Central memory CD8-positive, alpha-beta T cell (primary cell): ENCODE results near the gene TNNI3.
"Not testable (repeated sequence)": the region's sequence is repeated elsewhere in the genome, so short reads cannot be mapped to it uniquely, and the experiment has no call there.

Experiments
- ATAC-seq: fragments of 150-1000 bp; cut with Tn5 transposase; replicated peaks from 2 replicates; pipeline ENCODE4 v1.10.0; 2022; ENCODE audit warnings: mild to moderate bottlenecking, moderate FRiP score, moderate number of reproducible peaks; ENCODE audit not compliant: poor library complexity, severe bottlenecking; ENCODE audit errors: extremely low read depth
- DNase-seq, 2 donors: peaks; one replicate each; pipeline ENCODE4 v3.0.0; 2021; ENCODE audit warnings: low spot score in 2 of 2
- H3K27ac Mint-ChIP-seq: one replicate; pipeline ENCODE4 v1.8.0; 2022; ENCODE audit warnings: low read depth, mild to moderate bottlenecking, moderate library complexity, mixed read lengths
- H3K27me3 Mint-ChIP-seq: one replicate; pipeline ENCODE4 v1.8.0; 2022; ENCODE audit warnings: mixed read lengths
- H3K36me3 Mint-ChIP-seq: one replicate; pipeline ENCODE4 v1.8.0; 2022; ENCODE audit warnings: mild to moderate bottlenecking, moderate library complexity, mixed read lengths; ENCODE audit not compliant: insufficient read depth
- H3K4me1 Mint-ChIP-seq: one replicate; pipeline ENCODE4 v1.8.0; 2022; ENCODE audit warnings: mixed read lengths
- H3K4me3 Mint-ChIP-seq: one replicate; pipeline ENCODE4 v1.8.0; 2022; ENCODE audit warnings: mild to moderate bottlenecking, moderate library complexity, mixed read lengths
- H3K9me3 Mint-ChIP-seq: one replicate; pipeline ENCODE4 v1.8.0; 2022; ENCODE audit warnings: mixed read lengths

The TNNI3 gene

DNA sequence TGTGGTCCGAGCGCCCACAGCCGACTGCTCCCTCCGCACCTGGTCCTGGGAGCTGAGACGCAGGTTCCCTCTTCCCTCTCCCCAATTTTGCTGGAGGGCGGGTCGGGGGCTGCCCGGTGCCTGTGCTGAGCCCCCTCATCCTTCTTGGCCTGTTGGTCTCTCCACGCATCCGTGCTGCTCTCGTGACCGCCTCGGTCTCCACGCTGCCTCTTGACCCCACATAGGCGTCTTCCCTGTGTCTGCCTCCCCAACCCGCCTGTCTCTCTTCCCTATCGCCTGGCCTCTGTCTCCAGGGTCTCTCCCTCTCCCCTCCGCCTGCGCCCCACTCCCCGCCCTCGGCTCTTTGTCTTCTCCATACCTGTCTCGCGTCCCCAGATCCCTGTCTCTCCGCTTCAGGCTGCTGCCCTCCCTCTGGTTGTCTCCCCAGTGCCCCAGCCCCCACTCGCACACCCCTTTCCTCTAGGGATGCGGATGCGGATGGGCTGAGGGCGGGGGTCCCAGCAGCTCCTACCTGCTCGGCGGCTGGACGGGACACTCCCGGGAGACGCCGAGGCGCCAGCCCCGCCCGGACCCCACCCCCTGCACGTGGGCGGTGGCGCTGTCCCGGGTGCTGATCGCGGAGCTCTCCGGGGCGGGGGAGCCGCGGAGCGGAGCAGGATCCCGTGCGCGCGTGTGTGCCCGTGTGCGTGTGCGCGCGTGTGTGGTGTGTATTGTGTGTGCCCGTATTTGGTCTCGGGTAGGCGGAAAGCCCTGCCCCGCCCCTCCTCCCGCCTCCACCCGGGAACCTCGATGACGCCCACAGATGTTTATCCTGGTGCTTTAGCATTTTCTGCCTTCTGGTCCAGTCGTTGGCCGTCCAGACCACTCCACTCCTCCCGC is 22.3 kb upstream of the TNNI3 start, which contains the start of gene SYT5:
Gene SYT5 (minus strand): TSS at position 684 of the 879 bp plus-strand sequence. CDS start 1,248 bp downstream, outside the sequence.
- DNase-seq (peak; percentile 32 to 48), ATAC-seq (peak; percentile 42)
- H3K4me3 Mint-ChIP-seq, result peak within 1 kb of the TSS; percentile 78
- H3K9me3 Mint-ChIP-seq, result no peaks in the 10 kb centered on the region
- peaks cover 18% of the 10 kb centered on the region for H3K4me1 Mint-ChIP-seq
- peaks cover 17% of the 10 kb centered on the region for H3K36me3 Mint-ChIP-seq
- H3K27ac Mint-ChIP-seq, result peak within 1 kb of the TSS; percentile 95
- H3K27me3 Mint-ChIP-seq, result peaks cover 91% of the 10 kb centered on the region

DNA sequence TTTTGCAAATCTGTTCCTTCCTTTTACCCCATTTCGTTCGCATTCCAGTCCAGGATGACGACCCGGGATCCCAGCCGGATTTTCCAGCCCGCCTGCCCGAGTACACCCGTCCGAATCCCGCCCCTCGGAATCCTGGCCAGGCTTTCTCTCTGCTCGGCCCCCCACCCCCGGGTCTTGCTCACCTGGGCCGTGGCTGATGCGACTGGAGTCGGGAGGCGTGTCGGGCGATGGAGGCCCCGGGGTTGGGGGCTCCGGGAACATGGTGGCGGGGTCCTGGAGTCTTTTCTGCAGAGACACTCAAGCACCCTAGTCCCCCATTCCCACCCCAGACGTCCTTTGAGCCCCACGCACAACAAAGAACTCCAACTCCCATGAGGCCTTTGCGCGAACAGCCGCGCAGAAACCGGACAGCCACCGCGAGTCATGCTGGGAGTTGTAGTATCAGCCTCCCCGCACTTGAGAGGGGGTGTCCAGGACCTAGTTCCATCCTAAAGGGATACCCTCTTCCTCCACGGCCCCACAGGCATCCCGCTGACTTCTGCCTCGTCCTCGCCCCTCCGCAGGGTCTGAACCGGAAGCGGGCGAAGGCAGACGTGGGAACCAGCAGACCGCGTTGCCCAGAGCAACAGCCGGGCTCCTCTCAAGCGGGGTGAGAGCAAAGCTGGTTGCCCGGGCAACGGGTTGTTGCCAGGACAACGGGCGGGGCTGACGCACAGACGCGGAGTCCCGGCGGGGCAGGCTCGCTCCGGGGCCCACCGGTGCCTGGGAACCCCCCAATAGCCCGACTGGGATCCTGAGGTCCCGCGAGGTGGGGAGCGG is 21.5 kb upstream of the TNNI3 start:
- no peaks in the 10 kb centered on the region for H3K9me3 Mint-ChIP-seq
- H3K27ac Mint-ChIP-seq, result peak overlapping the region; percentile 95
- peaks cover 91% of the 10 kb centered on the region for H3K27me3 Mint-ChIP-seq
- ATAC-seq (peak; percentile 93), DNase-seq (peak; percentile 94 to 97)
- H3K4me1 Mint-ChIP-seq, result peaks cover 23% of the 10 kb centered on the region
- peak overlapping the region; percentile 78 for H3K4me3 Mint-ChIP-seq
- peaks cover 17% of the 10 kb centered on the region for H3K36me3 Mint-ChIP-seq

DNA sequence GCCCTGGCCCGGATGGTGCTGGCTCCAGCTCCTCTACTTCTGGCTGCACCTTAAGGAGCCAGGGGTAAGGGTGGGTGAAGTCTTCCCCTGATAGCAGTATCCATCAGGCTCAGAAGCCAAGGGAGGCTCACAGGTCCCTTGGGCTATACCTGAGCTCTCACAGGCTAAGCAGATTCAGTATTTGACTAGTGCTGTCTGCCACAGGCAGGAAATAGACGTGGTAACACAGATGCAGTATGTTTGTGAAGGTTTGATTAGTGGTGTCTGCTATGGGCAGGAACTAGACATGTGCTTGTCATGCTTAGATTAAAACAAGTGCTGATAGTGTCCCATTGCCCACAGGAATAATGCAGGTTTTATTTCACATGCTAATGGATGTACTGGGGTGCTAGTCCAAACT is 18.5 kb upstream of the TNNI3 start:
- no peak for DNase-seq
- Mint-ChIP-seq H3K4me1 (peaks cover 40% of the 10 kb centered on the region), H3K4me3 (no peak overlapping the region), H3K36me3 (peaks cover 21% of the 10 kb centered on the region), H3K27me3 (peaks cover 95% of the 10 kb centered on the region), H3K9me3 (no peaks in the 10 kb centered on the region), H3K27ac (no peak overlapping the region)
- ATAC-seq, result no peak

DNA sequence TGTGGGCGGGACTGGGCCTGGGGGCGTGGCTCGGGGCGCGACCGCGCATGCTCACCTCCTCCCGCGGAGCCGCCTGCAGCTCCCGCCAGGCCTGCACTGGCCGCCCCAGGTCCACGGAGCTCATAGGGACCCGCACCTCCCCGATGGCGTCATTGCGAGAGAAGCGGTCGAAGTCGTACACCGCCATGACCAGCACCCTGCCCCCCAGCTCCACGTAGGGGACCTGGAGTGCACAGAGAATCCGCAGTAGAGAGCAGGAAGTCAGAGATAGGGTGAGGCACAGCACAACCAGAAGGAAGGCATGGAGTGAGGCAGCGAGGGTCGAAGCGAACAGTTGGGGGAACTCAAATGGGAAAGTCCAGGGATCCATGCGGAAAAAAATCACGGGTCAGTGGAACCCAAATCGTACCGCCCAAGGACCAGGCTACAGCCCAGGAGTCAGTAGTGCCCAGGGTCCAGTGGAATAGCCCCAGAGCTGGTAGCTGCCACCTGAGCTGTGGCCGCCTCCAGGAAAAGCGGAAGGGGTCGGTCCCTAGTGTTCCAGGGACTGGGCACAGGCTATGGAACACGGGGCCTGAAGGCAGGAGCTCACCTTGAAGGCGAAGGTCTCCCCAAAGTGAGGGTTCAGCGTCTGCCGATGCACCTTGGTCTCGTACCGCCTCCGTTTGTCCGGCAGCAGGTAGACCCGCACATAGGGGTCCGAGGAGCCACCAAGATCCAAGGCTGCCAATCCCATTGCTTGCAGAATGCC is 17.8 kb upstream of the TNNI3 start:
- DNase-seq, result no peak
- Mint-ChIP-seq H3K9me3 (no peaks in the 10 kb centered on the region), H3K4me3 (no peak overlapping the region), H3K27me3 (peaks cover 95% of the 10 kb centered on the region), H3K36me3 (peaks cover 16% of the 10 kb centered on the region), H3K4me1 (peaks cover 40% of the 10 kb centered on the region), H3K27ac (no peak overlapping the region)
- ATAC-seq, result no peak

DNA sequence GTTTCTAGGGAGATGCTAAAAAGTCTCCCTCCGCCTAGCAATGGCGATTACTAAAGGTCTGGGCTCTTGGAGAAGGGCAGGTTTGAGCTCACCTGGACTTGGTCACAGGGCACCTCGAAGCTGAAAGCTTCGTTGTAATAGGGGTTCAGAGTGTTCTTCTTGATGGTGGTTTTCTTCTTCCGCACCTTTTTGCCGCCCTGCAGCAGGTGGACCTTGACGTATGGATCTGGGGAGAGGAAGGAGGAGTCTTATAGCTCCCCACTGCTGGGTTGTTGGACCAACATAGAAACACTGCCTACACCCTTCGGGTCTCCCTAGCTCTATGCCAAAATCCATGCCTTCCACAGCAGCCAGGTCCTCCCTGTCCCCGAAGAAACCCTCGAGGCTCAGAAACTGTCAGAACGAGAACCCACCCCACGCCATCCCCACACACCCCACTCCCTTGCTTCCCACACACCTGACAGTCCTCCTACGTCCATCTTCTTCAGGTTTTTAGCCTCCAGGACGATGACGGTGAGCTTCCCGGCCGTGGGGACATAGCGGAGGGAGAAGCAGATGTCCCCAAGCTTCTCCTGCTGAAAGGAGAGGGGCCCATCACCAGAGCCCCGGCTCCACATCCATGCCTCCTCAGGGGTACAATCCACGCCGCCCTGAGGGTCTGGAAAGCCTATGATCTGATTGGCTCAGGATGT is 17.0 kb upstream of the TNNI3 start:
- no peak for DNase-seq
- no peaks in the 10 kb centered on the region for H3K9me3 Mint-ChIP-seq
- peaks cover 14% of the 10 kb centered on the region for H3K36me3 Mint-ChIP-seq
- H3K4me1 Mint-ChIP-seq, result peaks cover 34% of the 10 kb centered on the region
- peak overlapping the region; percentile 63 for H3K4me3 Mint-ChIP-seq
- ATAC-seq, result no peak
- H3K27ac Mint-ChIP-seq, result no peak overlapping the region
- peaks cover 95% of the 10 kb centered on the region for H3K27me3 Mint-ChIP-seq

DNA sequence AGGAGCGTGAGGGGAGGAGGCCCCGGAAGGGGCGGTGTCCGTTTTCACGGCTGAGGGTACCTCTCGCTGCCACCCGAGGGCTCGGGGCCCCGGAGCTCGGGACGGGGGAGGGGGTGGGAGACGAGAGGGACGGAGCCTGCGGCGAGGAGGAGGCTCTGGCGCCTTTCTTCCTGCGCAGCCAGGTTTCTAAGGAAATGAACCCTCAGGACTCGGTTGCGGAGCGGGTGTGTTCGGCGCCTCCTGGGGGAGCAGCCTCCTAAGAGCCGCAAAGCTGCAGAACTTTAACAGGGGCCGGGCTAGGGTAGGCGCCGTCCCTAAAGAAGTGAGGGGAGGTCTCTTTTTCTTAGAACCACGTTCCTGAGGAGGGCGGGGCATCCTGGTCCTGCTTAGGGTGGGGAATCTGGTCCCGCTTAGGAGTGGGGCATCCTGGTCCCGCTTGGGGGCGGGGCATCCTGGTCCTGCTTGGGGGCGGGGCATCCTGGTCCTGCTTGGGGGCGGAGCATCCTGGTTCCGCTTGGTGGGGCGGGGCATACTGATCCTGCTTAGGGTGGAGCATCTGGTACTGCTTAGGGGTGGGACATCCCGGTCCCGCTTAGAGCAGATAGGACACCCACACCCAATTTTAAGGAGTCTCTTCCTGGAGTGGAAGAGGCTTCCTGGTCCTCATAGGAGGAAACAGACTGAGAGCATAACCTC is 16.3 kb upstream of the TNNI3 start:
- ATAC-seq (peak; percentile 35), DNase-seq (no peak)
- Mint-ChIP-seq H3K4me3 (peak overlapping the region; percentile 63), H3K36me3 (peaks cover 7% of the 10 kb centered on the region), H3K27me3 (peaks cover 95% of the 10 kb centered on the region), H3K4me1 (peaks cover 27% of the 10 kb centered on the region), H3K9me3 (no peaks in the 10 kb centered on the region), H3K27ac (no peak overlapping the region)

DNA sequence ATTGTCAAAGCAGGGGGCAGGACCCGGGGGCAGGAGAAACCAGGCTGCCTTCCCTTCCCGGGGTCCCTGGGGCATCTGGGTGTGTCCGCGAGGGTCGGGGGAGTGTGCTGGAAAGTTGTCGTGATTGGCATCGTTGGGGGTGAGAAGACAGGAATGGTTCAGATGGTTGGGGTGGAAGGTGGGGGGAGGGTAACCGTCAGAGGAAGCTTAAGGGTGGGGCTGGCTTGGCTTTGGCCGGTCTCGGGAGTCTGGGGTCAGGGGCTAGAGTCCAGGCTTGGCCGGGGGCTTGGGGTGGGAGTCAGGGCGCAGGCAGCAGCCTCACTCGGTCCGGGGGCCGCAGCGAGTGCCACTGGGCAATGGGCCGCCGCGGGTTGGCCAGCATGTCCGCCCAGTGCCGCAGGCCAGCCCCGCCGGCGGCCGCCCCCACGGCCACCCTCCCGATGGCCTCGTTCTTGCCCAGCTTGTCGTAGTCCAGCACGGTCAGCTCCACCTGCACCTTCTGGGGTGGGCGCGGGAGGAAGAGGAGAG is 15.7 kb upstream of the TNNI3 start:
- peaks cover 7% of the 10 kb centered on the region for H3K36me3 Mint-ChIP-seq
- peak overlapping the region; percentile 63 for H3K4me3 Mint-ChIP-seq
- DNase-seq, result no peak
- no peaks in the 10 kb centered on the region for H3K9me3 Mint-ChIP-seq
- no peak for ATAC-seq
- peak overlapping the region; percentile 80 for H3K27ac Mint-ChIP-seq
- peaks cover 95% of the 10 kb centered on the region for H3K27me3 Mint-ChIP-seq
- H3K4me1 Mint-ChIP-seq, result peaks cover 22% of the 10 kb centered on the region

DNA sequence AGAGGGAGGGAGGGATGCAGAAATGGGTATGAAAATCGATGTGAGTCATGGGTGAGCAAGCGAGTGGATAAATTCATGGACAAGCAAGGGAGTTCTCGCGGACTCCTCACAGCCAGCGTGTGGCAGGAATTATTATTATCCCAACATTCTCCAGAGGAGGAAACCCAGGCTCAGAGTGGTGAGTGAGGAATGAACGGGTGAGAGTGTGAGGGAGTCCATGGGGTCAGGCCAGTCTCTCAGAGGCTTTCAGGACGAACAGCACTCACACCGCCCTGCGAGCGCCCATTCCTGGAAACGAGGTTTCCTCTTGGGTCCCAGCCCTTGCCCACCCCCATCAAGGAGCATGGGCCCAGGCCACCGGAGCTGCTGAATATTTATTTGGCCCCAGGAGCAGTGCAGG is 15.2 kb upstream of the TNNI3 start:
- ATAC-seq, result no peak
- H3K27ac Mint-ChIP-seq, result peak overlapping the region; percentile 80

DNA sequence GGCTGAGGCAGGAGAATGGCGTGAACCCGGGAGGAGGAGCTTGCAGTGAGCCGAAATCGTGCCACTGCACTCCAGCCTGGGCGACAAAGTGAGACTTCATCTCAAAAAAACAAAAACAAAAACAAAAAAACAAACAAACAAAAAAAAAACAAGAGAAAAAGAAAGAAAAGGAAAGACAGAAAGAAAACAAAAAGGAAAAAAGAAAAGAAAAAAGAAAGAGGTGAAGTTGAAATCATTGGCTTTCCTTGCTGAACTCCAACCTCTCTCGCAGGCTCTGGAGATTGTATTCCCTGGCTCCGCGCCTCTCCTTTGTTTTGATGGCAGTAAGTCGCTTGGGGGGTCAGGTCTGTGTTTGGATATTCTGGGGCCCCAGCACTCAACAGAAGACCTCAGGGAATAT is 14.8 kb upstream of the TNNI3 start:
- Mint-ChIP-seq H3K27me3 (peaks cover 95% of the 10 kb centered on the region), H3K4me3 (peak overlapping the region; percentile 63), H3K4me1 (peaks cover 22% of the 10 kb centered on the region)
- ATAC-seq, DNase-seq, H3K9me3 Mint-ChIP-seq, H3K27ac Mint-ChIP-seq, H3K36me3 Mint-ChIP-seq: not testable (repeated sequence)

More for the DNA sequence above, 15.2 kb upstream of the TNNI3 start:
- Mint-ChIP-seq H3K4me1 (peaks cover 22% of the 10 kb centered on the region), H3K36me3 (peaks cover 3% of the 10 kb centered on the region), H3K9me3 (no peaks in the 10 kb centered on the region), H3K4me3 (peak overlapping the region; percentile 63), H3K27me3 (peaks cover 95% of the 10 kb centered on the region)
- DNase-seq, result no peak

DNA sequence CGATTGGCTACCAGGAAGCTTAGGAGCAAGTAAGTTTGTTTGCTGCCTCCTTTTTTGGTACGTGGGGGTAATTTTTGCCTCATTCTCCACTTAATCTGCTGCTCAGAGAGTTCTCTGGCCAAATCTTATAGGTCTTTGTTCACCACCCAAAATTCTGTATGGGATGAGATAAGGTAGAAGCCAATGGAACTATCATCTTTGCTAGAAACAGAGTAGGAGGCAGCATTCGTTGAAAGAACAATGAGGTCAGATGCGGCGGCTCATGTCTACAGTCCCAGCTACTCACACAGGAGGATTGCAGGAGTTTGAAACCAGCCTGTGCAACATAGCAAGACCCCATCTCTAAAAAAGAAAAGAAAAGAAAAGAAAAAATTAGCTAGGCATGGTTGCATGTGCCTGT is 13.9 kb upstream of the TNNI3 start:
- peaks cover 30% of the 10 kb centered on the region for H3K4me1 Mint-ChIP-seq
- peak overlapping the region; percentile 9 for H3K4me3 Mint-ChIP-seq
- peaks cover 95% of the 10 kb centered on the region for H3K27me3 Mint-ChIP-seq
- ATAC-seq (no peak), DNase-seq (no peak)
- H3K27ac Mint-ChIP-seq, result peak overlapping the region; percentile 42
- H3K36me3 Mint-ChIP-seq, result peaks cover 6% of the 10 kb centered on the region
- no peaks in the 10 kb centered on the region for H3K9me3 Mint-ChIP-seq

DNA sequence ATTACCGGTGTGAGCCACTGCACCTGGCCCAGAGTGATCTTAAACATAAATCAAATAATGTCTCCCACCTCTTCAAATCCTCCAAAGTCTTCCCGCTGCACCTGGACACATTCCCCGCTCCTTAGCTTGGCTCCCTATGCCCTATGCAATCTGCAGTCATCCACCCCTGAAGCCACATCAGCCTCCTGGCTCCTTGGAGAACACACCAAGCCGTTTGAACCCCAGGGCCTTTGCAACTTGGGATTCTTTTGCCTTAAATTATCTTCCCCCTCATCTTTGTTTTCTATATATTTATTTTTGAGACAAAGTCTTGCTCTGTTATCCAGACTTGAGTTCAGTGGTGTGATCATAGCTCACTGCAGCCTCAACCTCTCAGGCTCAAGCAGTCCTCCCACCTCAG is 11.6 kb upstream of the TNNI3 start:
- ATAC-seq, result no peak
- H3K27ac Mint-ChIP-seq, result no peak overlapping the region
- no peak overlapping the region for H3K4me3 Mint-ChIP-seq
- peaks cover 9% of the 10 kb centered on the region for H3K36me3 Mint-ChIP-seq
- peaks cover 28% of the 10 kb centered on the region for H3K4me1 Mint-ChIP-seq
- DNase-seq, result no peak
- H3K9me3 Mint-ChIP-seq, result no peaks in the 10 kb centered on the region
- H3K27me3 Mint-ChIP-seq, result peaks cover 95% of the 10 kb centered on the region
